Tibial nerve (tissue), 4 donors: Measurements from ENCODE around the gene WNT3A. TPM values are rescaled to one million over a fixed set of nuclear protein-coding genes. Genes with fewer than 3 reads are reported as not detected.

Experiments
- DNase-seq, 2 donors: peaks; one replicate each; pipeline ENCODE4 v3.0.0-alpha.2; 2019; ENCODE audit warnings: low spot score in 2 of 2
- H3K27ac ChIP-seq, 4 donors: fragments of 200-600 bp; sonication (generic) in 3 of 4; one replicate each; pipeline ENCODE4 v1.5.1; 2017 to 2019; ENCODE audit warnings: mild to moderate bottlenecking in 1 of 4
- H3K27me3 ChIP-seq, 2 donors: fragments of 200-600 bp; sonication (generic) in 1 of 2; one replicate each; pipeline versions ENCODE4 v1.5.1 to v1.6.0; 2017 to 2019
- H3K36me3 ChIP-seq, 3 donors: fragments of 200-600 bp; sonication (generic); one replicate each; pipeline ENCODE4 v1.5.1; 2018 to 2019
- H3K4me1 ChIP-seq, 4 donors: fragments of 200-600 bp; sonication (generic) in 3 of 4; one replicate each; pipeline ENCODE4 v1.5.1; 2017 to 2019
- H3K4me3 ChIP-seq, 4 donors: fragments of 200-600 bp; sonication (generic) in 3 of 4; one replicate each; pipeline ENCODE4 v1.5.1; 2017 to 2019; ENCODE audit warnings: mild to moderate bottlenecking in 1 of 4, moderate library complexity in 1 of 4
- H3K9me3 ChIP-seq, 4 donors: fragments of 200-600 bp; sonication (generic) in 3 of 4; one replicate each; pipeline ENCODE4 v1.5.1; 2017 to 2019
- CTCF ChIP-seq, 5 experiments: fragments of 200-600 bp in 3 of 5; fragments of 450-650 bp in 2 of 5; sonication (generic) in 3 of 5; IDR thresholded peaks; one replicate each; pipeline ENCODE4 v1.5.1; 2016 to 2019; ENCODE audit warnings: antibody characterized with exemption in 5 of 5, mild to moderate bottlenecking in 3 of 5, moderate library complexity in 2 of 5
- EP300 ChIP-seq, 2 donors: sonication (generic); formaldehyde crosslinking; IDR thresholded peaks; one replicate each; pipeline ENCODE4 v1.6.1; 2017; ENCODE audit warnings: antibody characterized with exemption in 2 of 2, mild to moderate bottlenecking in 1 of 2
- POLR2A ChIP-seq, 2 donors: fragments of 450-650 bp; IDR thresholded peaks; one replicate each; pipeline ENCODE4 v1.6.1; 2017; ENCODE audit warnings: antibody characterized with exemption in 2 of 2, mild to moderate bottlenecking in 2 of 2, moderate library complexity in 2 of 2
- WGBS, 2 donors: methylation state at CpG; one replicate each; pipeline ENCODE4 v1.1.5; 2018; 5-methylcytosine and 5-hydroxymethylcytosine counted together
- total RNA-seq, 4 donors: library from RNA; depleted of rRNA; stranded (reverse); fragments of >200 nt; gene quantifications; one replicate each; pipeline ENCODE4 v1.1.0, GENCODE V29; 2016

WNT3A gene
- total RNA-seq, 4 donors from 2014 or later: not detected

GRCh38 chr1:228007049-228007800 is 427 bp downstream of the WNT3A start:
- Histone ChIP-seq H3K36me3 (no peaks in the 10 kb centered on the region), H3K9me3 (no peaks in the 10 kb centered on the region), H3K4me3 (no peak overlapping the region), H3K4me1 (peaks cover 0 to 30% (median 0%) of the 10 kb centered on the region in 4 donors), H3K27me3 (peaks cover 0 to 66% of the 10 kb centered on the region in 2 donors), H3K27ac (no peak overlapping the region)
- no peak for DNase-seq
- 2% methylated on average over 47 to 60 of the region's 77 CpGs for WGBS, 2 donors
- no peak for TF ChIP-seq POLR2A (IDR thresholded peaks at IDR 0.05)
- TF ChIP-seq CTCF (IDR thresholded peaks at IDR 0.05): no peak
- no peak for TF ChIP-seq EP300 (IDR thresholded peaks at IDR 0.05)

- H3K4me1 ChIP-seq: peaks cover 0 to 30% (median 0%) of the 10 kb centered on the region in 4 donors
- H3K36me3 ChIP-seq: no peaks in the 10 kb centered on the region
- no peak overlapping the region for H3K4me3 ChIP-seq
- DNase-seq: no peak
- H3K27me3 ChIP-seq: peaks cover 0 to 60% of the 10 kb centered on the region in 2 donors
- H3K9me3 ChIP-seq: no peaks in the 10 kb centered on the region
- no peak overlapping the region for H3K27ac ChIP-seq
- 3 to 4% methylated on average over 19 to 20 of the region's 23 CpGs for WGBS, 2 donors
- no peak for TF ChIP-seq EP300 (IDR thresholded peaks at IDR 0.05)
- no peak for TF ChIP-seq POLR2A (IDR thresholded peaks at IDR 0.05)
- no peak for TF ChIP-seq CTCF (IDR thresholded peaks at IDR 0.05)
These were observed 1.1 kb downstream of the WNT3A start for GRCh38 chr1:228007801-228008341.

GRCh38 chr1:228008391-228009115 is 1.8 kb downstream of the WNT3A start:
- Histone ChIP-seq H3K36me3 (no peaks in the 10 kb centered on the region), H3K9me3 (no peaks in the 10 kb centered on the region), H3K4me1 (peaks cover 0 to 30% (median 0%) of the 10 kb centered on the region in 4 donors), H3K27me3 (peaks cover 0 to 56% of the 10 kb centered on the region in 2 donors), H3K27ac (no peak overlapping the region), H3K4me3 (no peak overlapping the region)
- DNase-seq: no peak
- no peak for TF ChIP-seq POLR2A (IDR thresholded peaks at IDR 0.05)
- no peak for TF ChIP-seq CTCF (IDR thresholded peaks at IDR 0.05)
- no peak for TF ChIP-seq EP300 (IDR thresholded peaks at IDR 0.05)
- 5% methylated on average over 24 to 25 of the region's 52 CpGs for WGBS, 2 donors

DNA sequence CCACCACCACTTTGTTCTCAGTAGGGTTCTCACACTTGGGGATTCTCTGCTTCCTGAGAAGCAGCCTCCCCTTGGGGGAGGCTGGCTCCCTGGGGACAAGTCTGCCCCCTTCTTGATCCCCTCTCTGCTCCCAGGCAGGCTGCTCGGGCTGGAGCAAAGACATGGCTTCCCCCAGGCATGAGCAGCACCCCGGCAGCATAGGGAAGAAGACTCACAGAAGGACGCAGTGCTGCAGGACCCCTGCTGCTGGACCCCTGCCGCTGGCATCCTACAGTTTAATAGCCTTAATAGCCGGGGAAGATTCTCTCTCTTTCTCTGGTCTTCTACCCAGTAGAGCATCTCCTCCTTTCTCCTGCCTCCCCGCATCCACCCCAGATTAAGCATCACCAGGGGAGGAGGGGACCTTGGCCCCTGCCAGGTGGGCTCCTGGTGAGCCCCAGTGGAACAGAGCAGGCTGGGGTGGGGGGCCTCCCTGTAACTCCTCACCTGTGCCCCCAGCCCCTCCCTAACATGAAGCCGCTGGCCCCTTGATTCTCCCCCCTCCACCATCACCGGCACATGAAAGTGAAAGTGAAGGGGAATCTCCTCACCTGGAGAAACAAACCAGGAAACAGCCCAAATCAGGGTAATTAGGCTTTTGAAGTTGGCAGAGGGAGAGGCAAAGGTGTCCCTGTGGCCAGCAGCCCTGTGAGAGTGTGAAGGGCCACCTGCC is 2.5 kb downstream of the WNT3A start:
- DNase-seq: no peak
- peaks cover 0 to 49% of the 10 kb centered on the region in 2 donors for H3K27me3 ChIP-seq
- WGBS, 2 donors: 19 to 26% methylated on average over 8 of the region's 8 CpGs

More for the DNA sequence above, 2.5 kb downstream of the WNT3A start:
- no peak for TF ChIP-seq CTCF (IDR thresholded peaks at IDR 0.05)
- TF ChIP-seq POLR2A (IDR thresholded peaks at IDR 0.05): no peak
- TF ChIP-seq EP300 (IDR thresholded peaks at IDR 0.05): no peak
- Histone ChIP-seq H3K27ac (no peak overlapping the region), H3K9me3 (no peaks in the 10 kb centered on the region), H3K36me3 (no peaks in the 10 kb centered on the region), H3K4me1 (peaks cover 0 to 30% (median 0%) of the 10 kb centered on the region in 4 donors), H3K4me3 (no peak overlapping the region)
